Activated CD4-positive, CD25-positive, alpha-beta regulatory T cell treated with anti-CD3 and anti-CD28 coated beads, Interleukin-2, amount 50 U/mL, for 16 hours (primary cell): ENCODE results near the gene FANCC.
"Not testable (repeated sequence)": the region's sequence is repeated elsewhere in the genome, so short reads cannot be mapped to it uniquely, and the experiment has no call there.

ENCODE experiments used
- DNase-seq: peaks from one replicate; pipeline ENCODE4 v3.0.0-alpha.2; 2020; ENCODE audit warnings: low read depth, low spot score

The FANCC gene

DNA sequence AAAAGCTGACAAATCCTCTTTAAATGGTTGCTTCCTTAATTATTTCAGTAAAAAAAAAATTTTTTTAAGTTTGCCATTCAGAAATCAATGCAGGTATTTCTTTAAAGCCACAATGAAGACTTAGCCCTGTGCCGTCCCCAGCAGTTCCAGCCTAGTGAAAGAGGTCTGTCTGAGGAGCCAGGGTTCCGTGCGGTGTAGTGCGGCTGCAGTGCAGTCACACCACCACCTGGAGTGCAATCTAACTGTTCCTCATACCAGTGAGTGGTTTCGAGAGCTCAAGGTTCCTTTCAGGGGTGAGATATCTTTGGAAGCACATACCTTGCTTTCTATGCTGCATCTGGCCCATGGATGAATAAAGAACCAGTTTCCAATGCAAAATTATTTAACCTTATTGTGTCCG is 87.5 kb downstream of the FANCC start:
- DNase-seq, result no peak

GRCh38 chr9:95229230-95229915 is 88.1 kb downstream of the FANCC start:
- no peak for DNase-seq

- no peak for DNase-seq
Observed at GRCh38 chr9:95226921-95227320, 90.6 kb downstream of the FANCC start.

DNA sequence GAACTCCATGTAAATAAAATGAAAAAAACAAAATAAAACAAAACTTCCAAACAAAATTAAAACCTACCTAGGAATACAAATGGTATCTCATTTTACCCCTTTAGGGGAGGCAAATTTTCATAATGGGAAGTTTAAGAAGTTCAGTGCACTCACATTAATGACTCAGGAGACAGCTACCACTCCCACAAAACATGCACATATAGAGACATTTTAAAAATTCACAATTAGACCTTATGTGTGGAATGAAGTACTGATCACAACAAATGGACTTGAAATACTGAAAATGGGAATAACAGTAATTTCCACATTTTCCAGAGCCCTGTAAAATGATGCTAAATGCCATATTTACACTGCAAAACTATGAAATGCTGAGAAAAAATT is 91.8 kb downstream of the FANCC start:
- no peak for DNase-seq

DNA sequence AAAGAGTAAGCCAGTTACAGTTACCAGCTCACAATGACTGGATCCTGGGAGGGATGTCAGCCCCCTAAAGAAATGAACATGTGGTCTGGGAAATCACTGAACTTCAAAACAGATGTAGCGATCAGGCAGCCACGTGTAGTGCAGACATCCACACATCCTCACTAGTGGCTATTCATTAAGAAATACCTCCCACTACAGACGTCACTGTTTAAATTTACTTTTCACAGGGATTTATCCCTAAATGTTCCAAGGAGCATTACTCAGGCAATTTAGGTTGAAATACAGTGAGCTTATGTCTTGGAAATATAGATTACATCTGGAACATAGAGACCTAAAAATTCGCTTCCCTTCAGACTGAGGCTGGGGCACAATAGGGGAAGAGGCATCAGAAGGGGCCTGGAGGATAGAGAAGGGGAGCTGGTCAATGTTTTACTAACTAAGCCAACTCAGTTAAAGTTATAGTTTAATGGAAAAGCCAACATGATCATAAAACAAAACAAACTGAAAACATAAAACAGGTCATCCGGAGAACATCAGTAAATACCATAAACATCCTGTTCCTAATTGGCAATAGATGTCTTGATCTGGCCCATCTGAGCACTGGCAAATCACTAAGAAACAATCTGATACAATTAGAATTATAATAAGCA is 92.3 kb downstream of the FANCC start:
- DNase-seq, result no peak

DNA sequence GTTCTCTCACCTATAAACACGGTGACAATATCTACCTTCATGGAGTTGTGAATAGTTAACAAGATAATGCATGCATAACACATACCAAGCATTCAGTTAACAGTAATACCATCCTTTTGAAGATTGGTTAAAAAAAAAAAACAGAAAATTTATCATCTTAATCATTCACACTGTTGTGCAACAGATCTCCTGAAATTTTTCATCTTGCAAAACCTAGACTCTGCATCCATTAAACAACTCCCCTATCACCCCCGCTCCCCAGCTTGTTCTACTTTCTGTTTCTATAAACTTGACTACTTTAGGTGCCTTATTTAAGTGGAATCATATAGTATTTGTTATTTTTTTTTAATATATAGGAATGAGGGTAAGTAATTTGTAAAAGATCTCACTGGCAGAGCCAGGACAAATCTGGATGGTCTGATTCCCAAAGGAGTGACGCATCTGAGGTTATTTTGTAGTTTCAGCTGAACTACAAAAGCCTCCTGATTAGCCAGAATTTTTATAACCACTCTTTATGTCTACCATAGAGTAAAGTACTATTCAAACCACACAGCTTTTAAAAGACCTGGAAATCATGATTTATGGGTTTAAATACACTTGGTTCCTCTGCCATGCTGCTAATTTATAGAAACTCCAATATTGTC is 93.0 kb downstream of the FANCC start:
- no peak for DNase-seq

DNA sequence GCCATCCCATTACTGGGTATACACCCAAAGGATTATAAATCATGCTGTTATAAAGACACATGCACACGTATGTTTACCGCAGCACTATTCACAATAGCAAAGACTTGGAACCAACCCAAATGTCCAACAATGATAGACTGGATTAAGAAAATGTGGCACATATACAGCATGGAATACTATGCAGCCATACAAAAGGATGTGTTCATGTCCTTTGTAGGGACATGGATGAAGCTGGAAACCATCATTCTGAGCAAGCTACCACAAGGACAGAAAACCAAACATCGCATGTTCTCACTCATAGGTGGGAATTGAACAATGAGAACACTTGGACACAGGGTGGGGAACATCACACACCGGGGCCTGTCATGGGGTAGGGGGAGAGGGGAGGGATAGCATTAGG is 97.2 kb downstream of the FANCC start:
- DNase-seq, result not testable (repeated sequence)

GRCh38 chr9:95218773-95219172 is 98.7 kb downstream of the FANCC start:
- DNase-seq, result no peak

- DNase-seq, result no peak
Observed at GRCh38 chr9:95217936-95218335, 99.6 kb downstream of the FANCC start.

DNA sequence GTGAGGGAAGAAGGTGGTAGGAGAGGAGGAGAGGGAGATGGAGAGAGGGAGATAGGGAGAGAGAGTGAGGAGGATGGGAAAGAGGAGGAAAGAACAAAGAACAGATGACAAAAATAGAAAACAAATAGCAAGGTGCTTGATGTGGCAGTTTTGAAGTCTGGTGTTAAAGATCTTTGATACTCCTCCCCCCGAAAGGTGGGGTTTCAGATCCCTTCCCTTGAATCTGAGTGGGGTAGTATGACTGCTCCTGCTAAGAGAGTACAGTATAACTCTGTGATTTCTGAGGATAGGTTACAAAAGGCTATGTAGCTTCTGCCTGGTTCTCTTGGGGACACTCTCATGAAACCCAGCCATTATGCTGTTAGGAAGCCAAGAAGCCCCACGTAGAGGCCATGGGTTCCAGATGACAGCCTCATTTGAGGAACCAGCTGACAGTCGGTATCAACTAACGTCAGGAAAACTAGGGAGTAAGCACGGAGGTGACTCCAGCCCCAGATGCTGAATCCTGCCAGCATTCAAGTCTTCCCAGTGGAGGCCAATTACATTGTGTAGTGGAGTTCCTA is 102.1 kb downstream of the FANCC start:
- DNase-seq, result no peak

DNA sequence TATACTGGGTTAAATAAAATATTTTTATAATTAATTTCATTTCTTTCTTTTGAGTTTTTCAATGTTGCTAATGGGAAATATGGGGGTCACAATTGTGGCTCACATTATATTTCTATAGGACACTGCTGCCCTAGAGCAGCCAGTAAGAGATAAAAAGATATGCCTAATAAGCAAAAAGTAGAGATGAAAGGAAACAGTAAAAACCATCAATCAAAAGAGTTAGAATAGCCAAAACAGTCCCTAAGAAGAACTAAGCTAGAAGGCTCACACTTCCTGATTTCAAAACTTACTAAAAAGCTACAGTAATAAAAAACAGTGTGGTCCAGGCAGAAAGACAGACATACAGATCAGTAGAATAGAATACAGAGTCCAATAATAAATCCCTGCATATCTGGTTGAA is 104.4 kb downstream of the FANCC start:
- DNase-seq, result no peak

- no peak for DNase-seq
Observed at GRCh38 chr9:95211028-95211427, 106.5 kb downstream of the FANCC start.

GRCh38 chr9:95207403-95207802 is 110.1 kb downstream of the FANCC start:
- DNase-seq, result no peak

DNA sequence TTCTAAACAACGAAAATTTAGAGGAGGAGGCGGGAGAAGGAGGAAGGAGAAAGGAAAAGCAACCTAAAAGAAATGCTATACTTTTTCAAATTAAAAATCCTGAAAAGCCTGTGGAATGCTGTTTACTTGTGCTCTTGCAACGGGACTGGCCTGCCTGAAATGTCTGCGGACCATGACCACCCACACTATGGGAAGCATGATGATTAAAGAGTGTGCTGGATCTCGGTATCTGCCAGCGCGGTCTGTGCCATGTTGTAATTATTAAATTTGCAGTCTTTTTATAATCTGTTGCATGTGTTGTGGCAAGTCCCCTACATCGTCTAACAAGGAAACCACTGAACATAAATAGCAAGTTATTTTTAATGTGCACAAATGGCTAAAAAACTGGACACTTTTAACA is 111.4 kb downstream of the FANCC start:
- no peak for DNase-seq

GRCh38 chr9:95204710-95205109 is 112.8 kb downstream of the FANCC start:
- no peak for DNase-seq

- DNase-seq, result no peak
Observed at GRCh38 chr9:95204310-95204709, 113.2 kb downstream of the FANCC start.

DNA sequence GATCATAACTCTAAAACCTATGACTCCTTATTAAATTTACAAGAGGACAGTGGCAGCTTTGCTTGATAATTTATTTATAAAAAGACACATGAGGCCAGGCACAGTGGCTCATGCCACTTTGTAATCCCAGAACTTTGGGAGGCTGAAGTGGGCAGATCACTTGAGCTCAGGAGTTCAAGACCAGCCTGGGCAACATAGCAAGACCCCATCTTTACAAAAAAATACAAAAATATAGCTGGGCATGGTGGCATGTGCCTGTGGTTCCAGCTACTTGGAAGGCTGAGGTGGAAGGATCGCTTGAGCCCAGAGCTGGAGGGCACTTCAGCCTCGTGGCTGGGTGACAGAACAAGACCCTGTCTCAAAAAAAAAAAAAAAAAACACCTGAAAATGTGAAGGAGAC is 114.5 kb downstream of the FANCC start:
- not testable (repeated sequence) for DNase-seq

DNA sequence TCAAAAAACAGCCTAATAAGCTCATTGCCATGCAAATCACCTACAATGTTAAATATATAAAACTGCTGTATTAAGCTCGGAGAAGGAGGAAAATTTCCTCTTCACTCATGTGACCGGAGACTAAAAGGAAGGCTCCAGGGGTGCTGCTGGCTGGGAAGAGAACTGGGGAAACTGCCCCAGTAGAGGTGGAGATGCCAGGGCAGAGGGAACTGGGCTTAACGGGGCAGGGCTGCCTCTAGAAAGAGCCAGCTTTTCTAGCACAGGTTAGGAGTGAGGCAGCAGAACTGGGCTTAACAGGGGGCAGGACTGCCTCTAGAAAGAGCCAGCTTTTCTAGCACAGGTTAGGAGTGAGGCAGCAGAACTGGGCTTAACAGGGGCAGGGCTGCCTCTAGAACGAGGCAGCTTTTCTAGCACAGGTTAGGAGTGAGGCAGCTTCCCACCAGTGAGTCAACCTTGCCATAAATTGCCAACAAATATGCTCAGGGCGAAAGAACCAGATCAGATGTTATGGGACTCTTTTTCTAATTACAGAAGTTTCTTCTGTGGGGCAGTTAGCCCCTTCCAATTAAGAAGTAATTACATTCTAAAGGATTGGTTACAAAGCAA is 115.3 kb downstream of the FANCC start:
- DNase-seq, result no peak

- DNase-seq, result no peak
Observed at GRCh38 chr9:95201206-95201605, 116.3 kb downstream of the FANCC start.

DNA sequence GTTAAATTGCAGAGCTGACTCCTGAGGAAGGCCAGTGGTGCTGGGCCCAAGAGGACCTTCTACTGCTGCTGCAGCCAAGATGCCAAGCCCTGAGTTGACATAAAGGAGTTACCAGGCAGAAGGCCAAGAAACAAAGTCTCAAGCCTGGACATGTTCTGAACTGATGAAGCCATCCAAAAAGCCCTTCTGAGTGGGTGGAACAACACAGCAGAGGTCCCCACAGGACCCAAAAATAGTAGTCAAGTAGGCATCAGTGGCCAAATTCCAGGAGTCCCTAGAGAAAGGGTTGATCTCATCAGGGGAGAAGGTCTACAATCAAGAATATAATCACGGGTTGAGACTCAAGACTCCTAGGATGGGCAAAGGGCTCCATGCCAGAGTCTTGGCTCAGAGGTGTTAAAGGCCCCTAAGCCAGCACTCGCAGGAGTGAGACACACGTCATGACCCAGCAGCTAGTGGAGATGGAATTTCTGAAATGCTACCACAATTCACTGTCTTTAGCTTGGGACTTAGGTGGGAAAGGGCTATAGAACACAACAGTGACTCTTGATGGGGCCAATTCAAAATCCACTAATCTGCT is 119.7 kb downstream of the FANCC start:
- no peak for DNase-seq

DNA sequence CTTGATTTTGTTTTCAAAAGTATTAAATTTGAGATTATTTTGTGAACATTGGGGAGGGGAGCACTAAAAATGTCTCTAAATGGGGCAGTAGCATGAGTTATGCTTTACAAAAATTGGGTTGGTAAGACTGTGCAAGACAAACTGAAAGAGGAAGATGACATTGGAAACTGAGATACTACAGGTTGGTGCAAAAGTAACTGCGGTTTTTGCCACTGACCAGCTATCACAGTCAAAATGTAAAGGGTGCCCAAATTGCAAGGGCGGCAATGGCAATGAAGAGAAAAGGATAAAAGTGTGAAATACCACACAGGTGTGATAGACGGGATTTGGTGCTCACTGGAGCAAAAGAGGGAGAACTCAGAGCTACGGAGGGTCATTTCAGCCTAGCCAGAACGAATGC is 124.0 kb downstream of the FANCC start:
- no peak for DNase-seq

GRCh38 chr9:95193067-95193466 is 124.4 kb downstream of the FANCC start:
- no peak for DNase-seq
